ENCODE data around the gene SRPK1.

DNA sequence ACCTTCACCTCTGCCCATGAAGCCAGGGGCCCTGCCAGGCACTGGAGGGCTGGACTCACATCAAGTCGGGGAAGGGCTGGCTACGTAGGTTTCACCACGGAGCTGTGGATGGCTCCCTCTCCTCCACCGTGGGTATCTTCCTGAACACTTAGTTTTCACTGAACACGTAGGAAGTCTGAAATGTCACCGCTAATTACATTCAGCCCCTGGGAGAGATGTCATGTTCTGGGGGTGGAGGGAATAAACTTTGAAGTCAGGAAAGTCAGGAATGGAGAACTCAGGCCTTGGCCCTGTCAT is 109.3 kb downstream of the SRPK1 start:
- TF ChIP-seq, protein P1, sequence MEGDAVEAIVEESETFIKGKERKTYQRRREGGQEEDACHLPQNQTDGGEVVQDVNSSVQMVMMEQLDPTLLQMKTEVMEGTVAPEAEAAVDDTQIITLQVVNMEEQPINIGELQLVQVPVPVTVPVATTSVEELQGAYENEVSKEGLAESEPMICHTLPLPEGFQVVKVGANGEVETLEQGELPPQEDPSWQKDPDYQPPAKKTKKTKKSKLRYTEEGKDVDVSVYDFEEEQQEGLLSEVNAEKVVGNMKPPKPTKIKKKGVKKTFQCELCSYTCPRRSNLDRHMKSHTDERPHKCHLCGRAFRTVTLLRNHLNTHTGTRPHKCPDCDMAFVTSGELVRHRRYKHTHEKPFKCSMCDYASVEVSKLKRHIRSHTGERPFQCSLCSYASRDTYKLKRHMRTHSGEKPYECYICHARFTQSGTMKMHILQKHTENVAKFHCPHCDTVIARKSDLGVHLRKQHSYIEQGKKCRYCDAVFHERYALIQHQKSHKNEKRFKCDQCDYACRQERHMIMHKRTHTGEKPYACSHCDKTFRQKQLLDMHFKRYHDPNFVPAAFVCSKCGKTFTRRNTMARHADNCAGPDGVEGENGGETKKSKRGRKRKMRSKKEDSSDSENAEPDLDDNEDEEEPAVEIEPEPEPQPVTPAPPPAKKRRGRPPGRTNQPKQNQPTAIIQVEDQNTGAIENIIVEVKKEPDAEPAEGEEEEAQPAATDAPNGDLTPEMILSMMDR (IDR thresholded peaks at IDR 0.05) = no peak
- TF ChIP-seq POLR2A (IDR thresholded peaks at IDR 0.05) = no peak
- no peak for TF ChIP-seq EP300 (IDR thresholded peaks at IDR 0.05; ENCODE audit: low read depth)
- TF ChIP-seq POLR2AphosphoS5 (IDR thresholded peaks at IDR 0.05) = no peak
